NCI-H2029 (cell line): ENCODE results near the gene PPP1R15A.
"Not testable (repeated sequence)": the region's sequence is repeated elsewhere in the genome, so short reads cannot be mapped to it uniquely, and the experiment has no call there.

Experiments used
- DNase-seq: peaks from one replicate; lab custom pipeline; 2025; lab: John Stamatoyannopoulos, UW

The PPP1R15A gene

DNA sequence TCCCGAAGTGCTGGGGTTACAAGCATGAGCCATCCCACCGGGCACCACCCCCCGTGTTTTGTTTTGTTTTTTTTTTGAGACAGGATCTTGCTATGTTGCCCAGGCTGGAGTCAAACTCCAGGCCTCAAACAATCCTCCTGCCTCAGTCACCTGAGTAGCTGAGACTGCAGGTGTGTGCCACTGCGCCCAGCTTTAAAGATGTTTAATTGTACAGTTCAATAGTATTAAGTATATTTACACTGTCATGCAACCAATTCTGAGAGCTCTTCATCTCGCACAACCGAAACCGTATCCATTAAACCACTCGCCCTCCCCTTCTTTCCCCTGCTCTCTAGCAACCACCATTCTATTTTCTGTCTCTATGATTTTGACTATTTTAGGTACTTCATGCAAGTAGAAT lies 43.5 kb downstream of the PPP1R15A start:
- peak; percentile 89 for DNase-seq

DNA sequence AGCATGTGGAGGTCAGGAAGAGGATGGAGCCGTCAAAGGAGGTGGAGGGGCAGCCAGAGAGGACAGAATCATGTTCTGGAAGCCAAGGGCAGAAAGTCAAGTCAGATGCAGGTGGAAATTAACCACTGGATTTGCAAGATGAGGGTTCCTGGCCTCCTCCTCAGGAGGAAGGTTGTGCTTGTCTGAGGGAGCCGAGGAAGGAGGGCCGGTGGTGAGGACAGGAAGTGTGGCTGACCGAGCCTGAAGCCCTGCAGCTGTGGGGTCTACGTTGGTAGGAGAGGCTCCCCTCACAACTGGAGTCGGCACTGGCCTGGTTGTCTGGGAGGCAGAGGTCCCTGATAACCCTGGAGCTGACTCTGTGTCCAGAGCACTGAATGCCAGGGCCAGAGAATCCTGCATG lies 45.9 kb downstream of the PPP1R15A start:
- DNase-seq: no peak

DNA sequence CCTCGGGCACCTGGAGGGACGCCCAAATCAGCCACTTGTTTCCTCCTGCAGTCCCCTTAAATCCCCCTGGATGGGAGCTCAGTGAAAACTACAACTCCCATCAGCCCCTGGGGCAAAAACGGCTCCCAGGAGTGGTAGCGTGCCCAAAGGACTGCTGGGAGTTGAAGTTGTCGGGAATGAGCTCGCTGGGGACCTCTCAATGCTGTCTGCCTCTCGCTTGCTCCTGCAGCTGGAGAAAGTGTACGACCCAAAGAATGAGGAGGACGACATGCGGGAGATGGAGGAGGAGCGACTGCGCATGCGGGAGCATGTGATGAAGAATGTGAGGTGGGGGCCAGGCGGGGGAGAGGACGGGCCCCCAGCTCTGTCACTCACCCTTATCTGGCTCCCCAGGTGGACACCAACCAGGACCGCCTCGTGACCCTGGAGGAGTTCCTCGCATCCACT lies 46.6 kb downstream of the PPP1R15A start:
- no peak for DNase-seq

DNA sequence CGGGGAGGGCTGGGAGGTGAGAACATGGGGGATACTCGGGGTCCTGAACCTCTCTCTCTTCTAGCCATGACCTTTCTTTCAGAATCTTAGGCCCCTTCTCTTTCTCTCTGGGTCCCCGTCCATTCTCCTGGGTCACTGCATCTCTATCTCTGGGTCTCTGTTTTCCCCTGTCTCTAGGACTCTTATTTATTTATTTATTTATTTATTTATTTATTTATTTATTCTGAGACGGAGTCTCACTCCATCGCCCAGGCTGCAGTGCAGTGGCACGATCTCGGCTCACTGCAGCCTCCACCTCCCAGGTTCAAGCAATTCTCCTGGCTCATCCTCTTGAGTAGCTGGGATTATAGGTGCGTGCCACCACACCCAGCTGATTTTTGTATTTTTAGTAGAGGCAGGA lies 47.0 kb downstream of the PPP1R15A start:
- DNase-seq: not testable (repeated sequence)

DNA sequence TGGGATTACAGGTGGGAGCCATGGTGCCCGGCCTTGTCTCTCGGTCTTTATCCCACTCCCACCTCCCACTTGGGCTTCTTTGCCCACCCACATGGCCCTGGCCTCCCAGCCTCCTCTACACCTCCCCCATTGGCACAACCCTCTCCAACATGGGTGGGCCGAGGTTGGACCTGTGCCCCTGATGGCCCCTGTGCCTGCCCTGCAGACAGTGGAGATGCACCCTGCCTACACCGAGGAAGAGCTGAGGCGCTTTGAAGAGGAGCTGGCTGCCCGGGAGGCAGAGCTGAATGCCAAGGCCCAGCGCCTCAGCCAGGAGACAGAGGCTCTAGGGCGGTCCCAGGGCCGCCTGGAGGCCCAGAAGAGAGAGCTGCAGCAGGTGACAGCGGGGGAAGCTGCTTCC lies 48.7 kb downstream of the PPP1R15A start:
- no peak for DNase-seq

DNA sequence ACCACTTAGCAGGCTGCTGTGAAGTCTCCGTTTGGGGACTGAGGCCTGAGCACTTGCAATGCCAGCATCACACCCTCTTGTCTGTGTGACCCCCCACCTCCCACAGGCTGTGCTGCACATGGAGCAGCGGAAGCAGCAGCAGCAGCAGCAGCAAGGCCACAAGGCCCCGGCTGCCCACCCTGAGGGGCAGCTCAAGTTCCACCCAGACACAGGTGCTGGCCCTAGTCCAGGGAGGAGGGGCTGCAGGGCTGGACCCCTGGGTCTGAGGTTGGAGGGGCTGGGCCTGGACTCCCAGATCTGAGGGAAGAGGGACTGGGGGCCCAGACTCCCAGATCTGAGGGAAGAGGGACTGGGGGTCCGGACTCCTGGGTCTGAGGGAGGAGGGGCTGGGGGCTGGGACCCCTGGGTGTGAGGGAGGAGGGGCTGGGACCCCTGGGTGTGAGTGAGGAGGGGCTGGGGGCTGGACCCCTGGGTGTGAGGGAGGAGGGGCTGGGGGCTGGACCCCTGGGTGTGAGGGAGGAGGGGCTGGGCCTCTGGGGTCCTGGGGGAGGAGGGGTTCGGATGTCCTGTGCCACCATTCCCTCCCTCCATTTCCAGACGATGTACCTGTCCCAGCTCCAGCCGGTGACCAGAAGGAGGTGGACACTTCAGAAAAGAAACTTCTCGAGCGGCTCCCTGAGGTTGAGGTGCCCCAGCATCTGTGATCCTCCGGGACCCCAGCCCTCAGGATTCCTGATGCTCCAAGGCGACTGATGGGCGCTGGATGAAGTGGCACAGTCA lies 49.7 kb downstream of the PPP1R15A start:
- DNase-seq: no peak

DNA sequence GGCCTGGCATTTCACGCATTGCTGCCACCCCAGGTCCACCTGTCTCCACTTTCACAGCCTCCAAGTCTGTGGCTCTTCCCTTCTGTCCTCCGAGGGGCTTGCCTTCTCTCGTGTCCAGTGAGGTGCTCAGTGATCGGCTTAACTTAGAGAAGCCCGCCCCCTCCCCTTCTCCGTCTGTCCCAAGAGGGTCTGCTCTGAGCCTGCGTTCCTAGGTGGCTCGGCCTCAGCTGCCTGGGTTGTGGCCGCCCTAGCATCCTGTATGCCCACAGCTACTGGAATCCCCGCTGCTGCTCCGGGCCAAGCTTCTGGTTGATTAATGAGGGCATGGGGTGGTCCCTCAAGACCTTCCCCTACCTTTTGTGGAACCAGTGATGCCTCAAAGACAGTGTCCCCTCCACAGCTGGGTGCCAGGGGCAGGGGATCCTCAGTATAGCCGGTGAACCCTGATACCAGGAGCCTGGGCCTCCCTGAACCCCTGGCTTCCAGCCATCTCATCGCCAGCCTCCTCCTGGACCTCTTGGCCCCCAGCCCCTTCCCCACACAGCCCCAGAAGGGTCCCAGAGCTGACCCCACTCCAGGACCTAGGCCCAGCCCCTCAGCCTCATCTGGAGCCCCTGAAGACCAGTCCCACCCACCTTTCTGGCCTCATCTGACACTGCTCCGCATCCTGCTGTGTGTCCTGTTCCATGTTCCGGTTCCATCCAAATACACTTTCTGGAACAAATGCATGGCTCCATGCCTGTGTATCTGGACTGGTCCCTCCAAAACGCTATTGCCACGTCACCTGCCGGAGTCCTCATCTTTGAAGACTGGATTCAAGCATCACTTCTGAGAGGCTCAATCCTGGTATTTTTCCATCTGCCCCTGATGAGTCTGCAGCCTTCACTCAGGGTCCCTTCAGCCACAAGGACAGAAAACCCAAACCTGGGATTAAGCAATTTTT lies 50.6 kb downstream of the PPP1R15A start:
- no peak for DNase-seq

DNA sequence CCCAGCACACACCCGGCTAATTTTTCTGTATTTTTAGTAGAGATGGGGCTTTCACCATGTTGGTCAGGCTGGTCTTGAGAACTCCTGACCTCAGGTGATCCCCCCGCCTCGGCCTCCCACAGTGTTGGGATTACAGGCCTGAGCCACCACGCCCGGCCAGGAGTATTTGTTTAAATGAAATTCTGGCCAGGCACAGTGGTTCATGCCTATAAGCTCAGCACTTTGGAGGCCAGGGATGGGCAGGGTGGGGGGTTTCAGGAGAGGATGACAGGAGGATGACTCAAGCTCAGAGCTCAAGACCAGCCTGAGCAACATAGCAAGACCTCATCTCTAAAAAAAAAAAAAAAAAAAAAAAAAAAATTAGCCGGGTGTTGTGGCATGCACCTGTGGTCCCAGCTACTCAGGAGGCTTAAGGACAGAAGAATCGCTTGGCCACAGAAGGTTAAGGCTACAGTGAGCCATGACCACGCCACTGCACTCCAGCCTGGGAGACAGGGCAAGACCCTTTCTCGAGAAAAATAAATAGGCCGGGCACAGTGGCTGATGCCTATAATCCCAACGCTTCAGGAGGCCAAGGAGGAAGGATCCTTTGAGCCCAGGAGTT lies 53.1 kb downstream of the PPP1R15A start:
- DNase-seq: no peak
